Common myeloid progenitor, CD34-positive (primary cell): ENCODE measurements around the gene INTS7.

Experiments
- CTCF ChIA-PET: fragments of 350-600 bp; sonication (Branson Sonifier 250); formaldehyde crosslinking; loops from one replicate; lab custom pipeline; 2021; ENCODE audit warnings: antibody characterized with exemption; lab: Charles Lee
- POLR2A ChIA-PET: fragments of 350-600 bp; sonication (Branson Sonifier 250); formaldehyde crosslinking; loops from one replicate; lab custom pipeline; 2021; ENCODE audit warnings: antibody characterized with exemption; lab: Charles Lee
- DNase-seq, 3 donors: peaks; one replicate each; pipeline versions ENCODE4 v3.0.0 to v3.0.0-alpha.2; 2013
- H3K27ac ChIP-seq, 2 experiments: 1 replicate in 1 of 2; 2 replicates in 1 of 2; pipeline ENCODE4 v1.7.0; 2013; ENCODE audit warnings: inconsistent platforms in 2 of 2, low read length in 2 of 2, mild to moderate bottlenecking in 2 of 2, low read depth in 1 of 2, moderate library complexity in 1 of 2; ENCODE audit not compliant: severe bottlenecking in 2 of 2, insufficient read depth in 1 of 2, poor library complexity in 1 of 2
- H3K27me3 ChIP-seq, 5 experiments: replicated peaks in 2 of 5; 1 replicate in 3 of 5; 2 replicates in 2 of 5; pipeline versions ENCODE4 v1.6.1 to v1.7.0; 2013; ENCODE audit warnings: low read length in 4 of 5, mild to moderate bottlenecking in 2 of 5, moderate library complexity in 2 of 5, inconsistent platforms in 1 of 5; ENCODE audit not compliant: insufficient read depth in 5 of 5, control insufficient read depth in 4 of 5
- H3K36me3 ChIP-seq, 4 experiments: 1 replicate in 2 of 4; 2 replicates in 2 of 4; pipeline versions ENCODE4 v1.6.1 to v1.7.0; 2013; ENCODE audit warnings: low read length in 3 of 4, control low read depth in 1 of 4, mild to moderate bottlenecking in 1 of 4; ENCODE audit not compliant: control insufficient read depth in 4 of 4, insufficient read depth in 4 of 4
- H3K4me1 ChIP-seq, 4 experiments: 1 replicate in 3 of 4; 2 replicates in 1 of 4; pipeline versions ENCODE4 v1.6.1 to v1.7.1; 2013; ENCODE audit warnings: low read length in 3 of 4, mild to moderate bottlenecking in 3 of 4, control low read depth in 1 of 4, inconsistent platforms in 1 of 4, moderate library complexity in 1 of 4; ENCODE audit not compliant: control insufficient read depth in 4 of 4, insufficient read depth in 4 of 4; ENCODE audit errors: control extremely low read depth in 1 of 4
- H3K4me3 ChIP-seq, 7 experiments: 1 replicate in 4 of 7; 2 replicates in 3 of 7; pipeline versions ENCODE4 v1.5.1 to v1.7.0; 2013; ENCODE audit warnings: mild to moderate bottlenecking in 7 of 7, low read length in 6 of 7, moderate library complexity in 6 of 7, inconsistent platforms in 2 of 7, low read depth in 2 of 7, control low read depth in 1 of 7; ENCODE audit not compliant: insufficient read depth in 4 of 7, control insufficient read depth in 1 of 7; ENCODE audit errors: extremely low read depth in 1 of 7
- H3K9me3 ChIP-seq, 5 experiments: 1 replicate in 4 of 5; 2 replicates in 1 of 5; pipeline versions ENCODE4 v1.6.1 to v1.7.1; 2013; ENCODE audit warnings: low read length in 4 of 5, mild to moderate bottlenecking in 2 of 5, inconsistent platforms in 1 of 5, low read depth in 1 of 5, moderate library complexity in 1 of 5; ENCODE audit not compliant: control insufficient read depth in 4 of 5, insufficient read depth in 2 of 5; ENCODE audit errors: control extremely low read depth in 1 of 5
- WGBS: methylation state at CpG from one replicate; pipeline ENCODE4 v1.1.5; 2013; ENCODE audit not compliant: insufficient coverage; 5-methylcytosine and 5-hydroxymethylcytosine counted together

The INTS7 gene

DNA sequence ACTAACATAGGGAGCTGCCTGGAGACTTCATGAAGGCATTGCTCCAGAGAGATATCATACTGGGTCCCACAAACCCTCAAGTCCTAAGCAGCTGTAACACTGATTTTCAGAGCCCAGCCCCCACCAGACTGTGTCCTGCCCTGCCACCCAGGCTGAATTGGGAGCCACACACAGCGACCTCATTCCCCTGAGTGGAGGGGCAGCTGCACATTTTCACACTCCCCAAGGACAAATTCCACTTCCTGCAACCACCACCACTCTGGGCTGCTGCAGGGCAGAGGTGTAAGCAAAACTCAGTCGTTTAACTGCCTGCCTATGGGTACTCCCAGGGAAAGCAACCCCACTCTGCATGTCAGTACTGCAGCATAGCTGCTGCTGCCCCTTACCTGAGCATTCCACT lies 20.0 kb upstream of the INTS7 start:
- DNase-seq, result no peak
- ChIA-PET CTCF (interaction anchor here (1.5 kb wide), 1 partner anchor 16 kb away, joined by 5 read pairs; no protein-coding TSS in a partner anchor), POLR2A (no interaction called here)
- 100% methylated on average over 2 of the region's 2 CpGs for WGBS
- Histone ChIP-seq H3K27me3 (no peaks in the 10 kb centered on the region), H3K4me3 (no peak overlapping the region), H3K36me3 (peaks cover 2 to 58% (median 32%) of the 10 kb centered on the region in 4 experiments), H3K4me1 (no peaks in the 10 kb centered on the region), H3K27ac (no peak overlapping the region), H3K9me3 (peaks cover 0 to 24% (median 8%) of the 10 kb centered on the region in 5 experiments)

DNA sequence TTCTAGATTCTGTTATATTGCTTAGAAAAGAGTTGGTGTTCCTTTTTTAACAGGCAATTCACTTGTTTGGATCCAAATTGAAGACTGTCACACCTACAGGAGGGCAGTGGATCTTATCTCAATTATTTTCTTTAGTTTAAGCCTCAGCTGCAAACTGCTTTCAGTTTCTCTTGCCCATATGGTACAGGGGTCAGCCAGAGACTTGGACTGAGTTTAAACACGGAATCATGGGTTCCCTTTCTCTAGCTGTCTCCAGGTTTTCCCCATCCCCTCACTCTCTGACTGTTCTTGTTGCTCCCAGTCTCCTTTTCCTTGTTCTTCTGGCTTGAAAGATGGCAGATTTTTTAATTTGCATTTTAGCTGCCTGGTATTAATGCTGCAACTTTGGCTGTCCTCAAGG lies 18.6 kb upstream of the INTS7 start:
- H3K9me3 ChIP-seq, result peaks cover 0 to 24% (median 8%) of the 10 kb centered on the region in 5 experiments
- ChIA-PET POLR2A (no interaction called here), CTCF (interaction anchor here (0.7 to 1.5 kb wide), 4 partner anchors 8 to 780 kb away, joined by 3 to 5 read pairs (median 4); no protein-coding TSS in a partner anchor)
- WGBS, result 88% methylated on average over 1 of the region's 1 CpG
- H3K4me3 ChIP-seq, result no peak overlapping the region
- H3K36me3 ChIP-seq, result peaks cover 7 to 71% (median 34%) of the 10 kb centered on the region in 4 experiments
- no peak overlapping the region for H3K27ac ChIP-seq
- H3K4me1 ChIP-seq, result no peaks in the 10 kb centered on the region
- no peaks in the 10 kb centered on the region for H3K27me3 ChIP-seq
- no peak for DNase-seq

DNA sequence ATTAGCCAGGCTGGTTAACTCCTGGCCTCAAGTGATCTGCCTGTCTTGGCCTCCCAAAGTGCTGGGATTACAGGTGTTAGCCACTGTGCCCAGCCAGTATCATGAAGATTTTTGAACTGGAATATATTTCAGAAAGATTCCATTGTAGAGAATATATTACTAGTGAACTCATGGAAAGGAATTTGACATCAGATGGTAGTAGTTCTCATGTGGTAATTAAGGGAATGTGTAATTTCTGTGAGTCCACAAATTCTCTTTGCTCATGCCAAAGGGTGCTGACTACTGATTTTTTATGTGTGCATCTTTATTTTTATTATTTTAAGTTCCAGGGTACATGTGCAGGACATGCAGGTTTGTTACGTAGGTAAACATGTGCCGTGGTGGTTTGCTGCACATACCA lies 10.6 kb upstream of the INTS7 start:
- no peaks in the 10 kb centered on the region for H3K9me3 ChIP-seq
- ChIA-PET CTCF (interaction anchor here (0.6 to 0.7 kb wide), 2 partner anchors 11 to 410 kb away, joined by 3 read pairs; no protein-coding TSS in a partner anchor), POLR2A (no interaction called here)
- H3K4me1 ChIP-seq, result peaks cover 0 to 1% (median 0%) of the 10 kb centered on the region in 4 experiments
- H3K4me3 ChIP-seq, result no peak overlapping the region
- no peak overlapping the region for H3K27ac ChIP-seq
- no peak for DNase-seq
- no peaks in the 10 kb centered on the region for H3K27me3 ChIP-seq
- peaks cover 7 to 71% (median 17%) of the 10 kb centered on the region in 4 experiments for H3K36me3 ChIP-seq
- WGBS, result 90% methylated on average over 2 of the region's 2 CpGs

DNA sequence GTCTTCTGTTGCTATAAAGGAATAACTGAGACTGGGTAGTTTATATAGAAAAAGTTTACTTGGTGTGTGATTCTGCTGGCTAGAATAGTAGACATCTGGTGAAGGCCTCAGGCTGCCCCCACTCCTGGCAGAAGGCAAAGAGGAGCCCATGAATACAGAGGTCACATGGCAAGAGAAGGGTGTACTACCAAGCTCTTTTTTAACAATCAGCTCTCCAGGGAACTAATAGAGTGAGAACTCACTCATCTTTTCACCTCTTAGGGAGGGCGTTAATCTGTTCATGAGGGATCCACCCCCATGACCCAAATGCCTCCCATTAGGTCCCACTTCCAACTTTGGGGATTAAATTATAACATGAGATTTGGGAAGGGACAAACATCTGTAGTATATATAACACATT lies 9.5 kb upstream of the INTS7 start:
- no peak overlapping the region for H3K4me3 ChIP-seq
- no peak overlapping the region for H3K27ac ChIP-seq
- H3K27me3 ChIP-seq, result no peaks in the 10 kb centered on the region
- H3K36me3 ChIP-seq, result peaks cover 6 to 62% (median 15%) of the 10 kb centered on the region in 4 experiments
- DNase-seq, result no peak
- H3K9me3 ChIP-seq, result no peaks in the 10 kb centered on the region
- CTCF ChIA-PET, result interaction anchor here (0.6 to 2.0 kb wide), 3 partner anchors 10 to 949 kb away, joined by 3 to 8 read pairs (median 3); partner anchors contain the start of genes DTL and INTS7
- H3K4me1 ChIP-seq, result peaks cover 0 to 8% (median 0%) of the 10 kb centered on the region in 4 experiments
- WGBS, result no CpG with 5 or more reads among the region's 1 CpG
- POLR2A ChIA-PET, result no interaction called here

DNA sequence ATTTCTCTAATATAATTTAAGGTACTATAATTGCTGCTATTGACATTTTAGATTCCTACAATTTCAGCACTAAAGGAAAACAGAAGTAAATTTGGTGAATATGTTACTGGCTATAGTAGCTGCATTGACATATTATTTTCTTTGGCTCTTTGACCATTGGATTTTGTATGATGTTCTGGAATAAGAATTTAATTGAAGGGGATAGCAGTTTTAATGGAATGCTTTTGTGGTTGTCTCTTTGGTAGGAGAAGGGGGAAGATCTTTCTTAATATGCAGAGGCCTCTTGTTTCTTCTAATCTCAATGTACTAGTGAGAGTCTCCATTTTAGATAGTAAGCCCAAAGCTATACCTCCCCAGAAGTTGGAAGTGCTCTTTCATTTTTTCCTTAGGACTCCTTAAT lies 7.1 kb upstream of the INTS7 start:
- ChIA-PET POLR2A (no interaction called here), CTCF (interaction anchor here (0.7 kb wide), 1 partner anchor 29 kb away, joined by 3 read pairs; no protein-coding TSS in a partner anchor)
- no peak for DNase-seq
- Histone ChIP-seq H3K4me3 (no peak overlapping the region), H3K27me3 (no peaks in the 10 kb centered on the region), H3K4me1 (peaks cover 0 to 20% (median 3%) of the 10 kb centered on the region in 4 experiments), H3K27ac (no peak overlapping the region), H3K36me3 (peaks cover 4 to 39% (median 9%) of the 10 kb centered on the region in 4 experiments), H3K9me3 (no peaks in the 10 kb centered on the region)

DNA sequence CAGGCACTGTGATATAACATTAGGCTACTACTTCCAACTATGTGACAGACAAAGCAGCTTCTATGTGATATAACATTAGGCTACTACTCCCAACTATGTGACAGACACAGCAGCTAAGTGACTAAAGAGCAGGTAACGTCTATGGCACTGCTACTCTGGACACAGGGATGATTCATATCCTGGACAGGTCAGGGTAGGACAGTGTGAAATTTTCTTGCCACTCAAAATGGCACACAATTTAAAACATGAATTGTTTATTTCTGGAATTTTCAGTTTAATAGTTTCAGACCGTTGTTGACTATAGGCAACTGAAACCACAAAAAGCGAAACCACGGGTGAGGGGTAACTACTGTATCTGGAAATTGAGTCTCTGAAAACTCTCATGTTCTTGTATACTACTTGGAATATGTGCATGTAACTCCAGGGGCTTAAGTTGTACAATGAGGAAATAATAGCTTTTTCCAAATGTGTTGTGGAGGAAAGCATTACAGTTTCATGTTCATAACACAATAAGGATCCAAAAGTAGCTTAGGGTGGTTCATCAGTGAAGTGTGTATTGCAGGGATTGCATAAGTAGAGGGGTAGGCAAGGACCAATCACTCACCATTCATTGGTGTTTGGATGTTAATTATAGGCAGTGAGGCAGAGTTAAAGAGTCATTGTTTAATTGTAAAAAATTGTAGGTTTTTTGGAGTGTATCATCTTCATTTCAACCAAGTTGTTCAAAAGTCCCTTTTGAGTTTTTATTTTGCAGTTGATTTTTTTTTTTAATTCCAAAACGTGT lies 5.5 kb upstream of the INTS7 start:
- Histone ChIP-seq H3K36me3 (peaks cover 0 to 31% (median 7%) of the 10 kb centered on the region in 4 experiments), H3K9me3 (no peaks in the 10 kb centered on the region), H3K27ac (no peak overlapping the region), H3K27me3 (no peaks in the 10 kb centered on the region), H3K4me3 (peak overlapping the region in 4 of 7 experiments; percentile 2 to 66 (median 22)), H3K4me1 (peaks cover 0 to 33% (median 14%) of the 10 kb centered on the region in 4 experiments)
- DNase-seq, result peak in 1 of 3 donors; percentile 13
- 70% methylated on average over 3 of the region's 5 CpGs for WGBS
- ChIA-PET POLR2A (interaction anchor here (0.6 to 0.7 kb wide), 2 partner anchors 321 to 378 kb away, joined by 3 to 4 read pairs; no protein-coding TSS in a partner anchor), CTCF (no interaction called here)

DNA sequence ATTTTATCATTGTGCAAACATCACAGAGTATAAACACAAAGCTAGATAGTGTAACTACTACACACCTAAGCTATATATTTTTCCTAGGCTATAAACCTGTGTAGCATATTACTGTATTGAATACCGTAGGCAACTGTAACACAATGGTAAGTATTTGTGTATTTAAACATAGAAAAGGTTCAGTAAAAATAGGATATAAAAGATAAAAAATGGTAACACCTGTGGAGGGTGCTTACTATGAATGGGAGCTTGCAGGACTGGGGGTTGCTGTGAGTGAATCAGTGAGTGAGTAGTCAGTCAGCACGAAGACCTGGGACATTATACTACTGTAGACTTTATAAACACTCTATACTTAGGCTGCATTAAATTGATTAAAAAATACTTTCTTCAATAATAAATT lies 4.3 kb upstream of the INTS7 start:
- no peak for DNase-seq
- no peaks in the 10 kb centered on the region for H3K27me3 ChIP-seq
- WGBS, result no CpG with 5 or more reads among the region's 2 CpGs
- H3K27ac ChIP-seq, result peak overlapping the region in 1 of 2 experiments; percentile 27
- no peaks in the 10 kb centered on the region for H3K9me3 ChIP-seq
- H3K4me1 ChIP-seq, result peaks cover 0 to 35% (median 14%) of the 10 kb centered on the region in 4 experiments
- H3K36me3 ChIP-seq, result peaks cover 0 to 21% (median under 1%) of the 10 kb centered on the region in 4 experiments
- POLR2A ChIA-PET, result interaction anchor here (1.2 kb wide), 1 partner anchor 363 kb away, joined by 4 read pairs; no protein-coding TSS in a partner anchor
- H3K4me3 ChIP-seq, result no peak overlapping the region
- CTCF ChIA-PET, result interaction anchor here (1.3 kb wide), 1 partner anchor 9 kb away, joined by 8 read pairs; no protein-coding TSS in a partner anchor
